MM.1S (cell line): ENCODE data around the gene HIVEP2.

Experiments used
- CTCF ChIP-seq: fragments of 300-600 bp; sonication (generic); IDR thresholded peaks from 2 replicates; pipeline ENCODE4 v1.5.1; 2016; ENCODE audit warnings: antibody characterized with exemption, low read length, mixed read lengths
- EZH2 ChIP-seq: fragments of 300-600 bp; sonication (generic); optimal IDR thresholded peaks from 2 replicates; pipeline ENCODE3; 2017; ENCODE audit warnings: low read depth, mild to moderate bottlenecking, antibody characterized with exemption, low read length, mixed read lengths
- EZH2phosphoT487 ChIP-seq: fragments of 300-600 bp; sonication (generic); IDR thresholded peaks from 2 replicates; pipeline ENCODE4 v1.6.1; 2018; ENCODE audit warnings: antibody characterized with exemption, low read length

GRCh38 chr6:142794424-142794823 lies 150.6 kb downstream of the HIVEP2 start:
- TF ChIP-seq EZH2phosphoT487 (no peak), CTCF (no peak), EZH2 (no peak)
